GM12875 (cell line): ENCODE data around the gene LEAP2.
A peak's percentile ranks its signal among the peaks of the same experiment; 100 is the strongest.

Experiments used
- H3K4me3 ChIP-seq: one replicate; pipeline ENCODE4 v1.5.1; 2011; ENCODE audit warnings: low read depth, low read length, control low read depth
- TF ChIP-seq, protein P1 (sequence below): IDR thresholded peaks from 2 replicates; pipeline ENCODE4 v1.5.1; 2011; ENCODE audit warnings: low read depth, mild to moderate bottlenecking, control low read depth, inconsistent platforms, low read length, moderate library complexity, borderline replicate concordance; ENCODE audit not compliant: insufficient read depth

LEAP2 gene

DNA sequence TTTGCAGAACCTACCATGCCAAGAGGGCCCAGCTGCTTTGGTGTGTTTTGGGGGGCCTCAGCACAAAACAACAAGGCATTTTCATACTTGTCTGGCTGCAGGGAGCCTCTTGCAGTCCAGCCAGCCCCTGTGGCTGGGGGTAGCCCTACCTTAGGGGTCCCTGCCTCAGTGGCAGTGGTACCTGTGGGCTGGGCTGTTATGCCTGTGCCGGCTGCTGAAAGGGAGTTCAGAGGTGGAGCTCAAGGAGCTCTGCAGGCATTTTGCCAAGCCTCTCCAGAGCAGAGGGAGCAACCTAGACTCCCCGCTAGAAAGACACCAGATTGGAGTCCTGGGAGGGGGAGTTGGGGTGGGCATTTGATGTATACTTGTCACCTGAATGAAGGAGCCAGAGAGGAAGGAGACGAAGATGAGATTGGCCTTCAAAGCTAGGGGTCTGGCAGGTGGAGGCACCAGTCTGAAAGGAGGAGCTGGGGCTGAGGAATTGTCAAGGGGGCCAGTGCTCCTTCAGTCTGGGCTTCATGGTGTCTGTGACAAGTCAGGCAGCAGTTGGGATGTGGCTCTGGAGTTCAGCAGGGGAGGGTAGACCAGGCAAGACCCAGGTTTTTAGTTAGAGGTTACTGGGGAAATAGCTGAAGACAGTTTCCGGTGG lies 44.5 kb upstream of the LEAP2 start:
- TF ChIP-seq, protein P1, sequence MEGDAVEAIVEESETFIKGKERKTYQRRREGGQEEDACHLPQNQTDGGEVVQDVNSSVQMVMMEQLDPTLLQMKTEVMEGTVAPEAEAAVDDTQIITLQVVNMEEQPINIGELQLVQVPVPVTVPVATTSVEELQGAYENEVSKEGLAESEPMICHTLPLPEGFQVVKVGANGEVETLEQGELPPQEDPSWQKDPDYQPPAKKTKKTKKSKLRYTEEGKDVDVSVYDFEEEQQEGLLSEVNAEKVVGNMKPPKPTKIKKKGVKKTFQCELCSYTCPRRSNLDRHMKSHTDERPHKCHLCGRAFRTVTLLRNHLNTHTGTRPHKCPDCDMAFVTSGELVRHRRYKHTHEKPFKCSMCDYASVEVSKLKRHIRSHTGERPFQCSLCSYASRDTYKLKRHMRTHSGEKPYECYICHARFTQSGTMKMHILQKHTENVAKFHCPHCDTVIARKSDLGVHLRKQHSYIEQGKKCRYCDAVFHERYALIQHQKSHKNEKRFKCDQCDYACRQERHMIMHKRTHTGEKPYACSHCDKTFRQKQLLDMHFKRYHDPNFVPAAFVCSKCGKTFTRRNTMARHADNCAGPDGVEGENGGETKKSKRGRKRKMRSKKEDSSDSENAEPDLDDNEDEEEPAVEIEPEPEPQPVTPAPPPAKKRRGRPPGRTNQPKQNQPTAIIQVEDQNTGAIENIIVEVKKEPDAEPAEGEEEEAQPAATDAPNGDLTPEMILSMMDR = no peak
- H3K4me3 ChIP-seq = no peak overlapping the region

DNA sequence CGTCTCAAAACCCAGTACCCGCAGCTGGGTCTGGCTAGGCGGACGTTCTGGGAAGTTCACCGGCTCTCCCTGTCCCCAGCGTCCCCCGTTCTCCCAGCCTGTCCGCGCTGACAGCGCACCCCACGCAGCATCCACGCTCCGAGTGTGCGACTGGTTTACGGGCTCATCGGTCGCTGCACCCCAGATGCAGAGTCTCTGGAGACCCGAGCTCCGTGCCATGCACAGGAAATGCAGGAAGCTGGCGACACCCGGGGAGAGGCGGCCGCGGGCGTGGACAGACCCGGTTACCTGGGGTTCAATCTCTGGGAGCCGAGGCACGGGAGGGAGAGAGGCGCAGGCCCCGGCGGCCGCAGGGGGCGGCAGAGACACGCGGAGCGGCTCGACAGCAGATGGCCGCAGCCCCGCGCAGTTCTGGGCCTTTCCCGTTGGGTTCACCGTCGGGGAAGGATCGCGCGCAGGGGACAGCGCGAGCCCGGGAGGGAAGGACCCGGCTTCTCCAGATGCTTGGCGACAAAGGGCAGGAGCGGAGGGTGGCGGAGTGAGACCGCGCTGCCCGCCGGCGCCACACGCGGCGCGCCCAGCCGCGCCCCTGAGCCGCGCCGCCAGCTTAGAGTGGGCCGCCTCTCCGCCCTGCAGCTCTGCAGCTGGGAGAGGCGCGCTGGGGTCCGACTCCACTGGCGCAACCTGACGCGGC lies 43.6 kb upstream of the LEAP2 start:
- TF ChIP-seq, protein P1 = peak; percentile 97

DNA sequence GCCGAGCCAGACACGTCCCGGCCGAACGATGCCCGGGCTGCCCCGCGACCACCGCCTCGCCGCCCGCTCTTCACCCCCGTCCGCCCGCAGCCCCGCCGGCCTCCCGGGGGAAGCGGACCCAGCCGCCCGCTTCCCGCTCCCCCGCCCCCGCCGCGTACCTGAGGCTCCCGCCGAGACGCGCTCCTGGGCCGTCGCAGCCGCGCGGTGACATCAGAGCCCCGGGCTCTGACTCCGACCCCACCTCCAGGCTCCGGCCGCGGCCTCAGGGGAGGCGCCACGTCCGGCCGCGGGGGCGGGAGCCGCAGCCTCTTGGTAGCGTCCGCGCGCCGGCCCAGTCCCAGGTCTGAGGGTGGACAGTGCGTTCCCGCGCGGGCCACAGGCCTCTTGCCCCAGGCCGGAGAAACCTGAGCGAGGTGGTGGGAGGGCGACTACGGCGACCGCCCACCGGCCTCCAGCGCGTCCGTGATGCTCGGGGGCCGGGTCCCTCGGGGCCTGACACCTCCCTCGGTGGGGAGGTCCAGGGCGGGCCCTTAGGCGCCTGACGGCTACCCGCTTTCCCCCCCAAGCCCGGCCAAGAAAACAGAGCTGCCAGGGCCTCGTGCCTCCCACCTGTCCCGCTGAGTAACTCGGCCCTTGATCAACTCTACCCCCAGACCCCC lies 42.9 kb upstream of the LEAP2 start, which contains the start of gene SHROOM1:
TSS of gene SHROOM1 (minus strand) at position 212 of the 659 bp plus-strand sequence. CDS start 4,507 bp downstream, outside the sequence.
- TF ChIP-seq, protein P1 = no peak
- peak within 1 kb of the TSS; percentile 61 for H3K4me3 ChIP-seq

More for the DNA sequence above, 43.6 kb upstream of the LEAP2 start:
- H3K4me3 ChIP-seq = peak overlapping the region; percentile 61

DNA sequence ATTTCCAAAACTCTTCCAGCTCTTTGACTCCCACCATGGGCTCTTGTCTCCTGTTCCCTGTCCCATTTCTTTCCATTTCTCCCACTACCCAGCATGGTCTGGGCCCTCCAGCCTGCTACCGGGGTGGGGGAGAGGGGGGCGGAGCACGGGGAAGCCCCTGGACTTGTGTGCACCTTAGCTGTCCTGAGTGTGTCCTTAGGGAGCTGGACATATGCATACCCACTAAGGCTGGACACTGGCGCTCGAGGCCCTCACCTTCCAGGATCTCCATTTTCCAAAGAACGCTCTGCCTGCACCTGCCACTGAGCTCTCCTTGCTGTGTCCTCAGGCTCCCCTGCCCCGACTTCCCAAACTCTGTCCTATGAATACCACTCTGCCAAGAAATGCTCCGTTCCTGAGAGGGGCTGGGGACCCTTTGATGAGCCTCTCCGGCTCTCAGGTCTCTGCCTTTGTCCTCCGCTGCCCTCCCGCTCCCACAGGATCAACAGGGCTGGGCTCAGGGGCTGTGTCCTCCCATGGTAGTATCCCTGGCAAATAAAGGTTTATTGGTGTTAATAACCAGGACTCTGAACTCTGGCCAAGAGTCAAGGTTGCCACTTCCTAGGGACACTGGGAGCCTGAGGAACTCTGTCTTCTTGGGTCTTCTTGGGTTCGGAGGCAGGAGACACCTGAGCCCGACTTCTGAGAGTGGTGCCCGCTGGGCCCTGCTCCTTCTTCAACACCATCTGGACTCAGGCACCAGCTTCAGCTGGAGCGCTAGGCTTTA lies 42.2 kb upstream of the LEAP2 start:
- peak overlapping the region; percentile 61 for H3K4me3 ChIP-seq
- TF ChIP-seq, protein P1 = no peak

DNA sequence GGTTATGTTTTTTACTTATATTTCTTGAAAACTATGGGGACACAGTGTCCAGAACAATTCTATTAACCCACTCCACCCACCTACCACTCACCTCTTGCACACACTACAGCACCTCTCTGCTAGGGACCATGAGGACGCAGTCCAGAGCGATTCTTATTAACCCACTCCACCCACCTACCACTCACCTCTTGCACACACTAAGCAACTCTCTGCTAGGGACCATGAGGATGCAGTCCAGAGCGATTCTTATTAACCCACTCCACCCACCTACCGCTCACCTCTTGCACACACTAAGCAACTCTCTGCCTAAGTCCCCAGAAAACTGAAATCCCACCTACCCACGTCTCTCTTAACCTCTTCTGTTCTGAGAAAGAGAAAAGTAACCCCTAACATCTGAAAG lies 40.9 kb upstream of the LEAP2 start:
- TF ChIP-seq, protein P1 = no peak
- no peak overlapping the region for H3K4me3 ChIP-seq

DNA sequence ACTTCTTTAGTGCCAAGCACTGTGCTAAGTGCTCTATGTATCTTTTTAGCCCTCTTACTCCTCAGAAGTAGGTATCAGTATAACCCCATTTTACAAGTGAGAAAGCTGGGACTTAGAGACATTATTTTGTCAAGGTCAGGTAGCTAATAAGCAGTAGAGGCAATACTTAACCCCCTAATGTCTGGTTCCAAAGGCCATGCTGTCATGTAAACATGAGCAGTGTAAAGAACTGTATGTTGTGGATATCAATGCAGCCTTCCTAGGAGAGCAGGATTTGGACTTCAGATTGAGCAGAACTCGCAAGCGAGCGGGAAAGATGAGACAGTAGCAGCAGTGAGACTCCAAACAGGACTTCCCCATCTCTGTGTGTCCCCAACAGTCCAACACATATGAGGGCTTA lies 39.4 kb upstream of the LEAP2 start:
- TF ChIP-seq, protein P1 = no peak
- no peak overlapping the region for H3K4me3 ChIP-seq
